K562 (cell line): Measurements from ENCODE around the gene HES3. TPM values are rescaled to one million over a fixed set of nuclear protein-coding genes. Genes with fewer than 3 reads are reported as not detected.

Experiments
- ATAC-seq: fragments of 200-7000 bp; cut with Tn5 transposase; 3 replicates; pipeline ENCODE4 v1.9.1; 2020; ENCODE audit warnings: moderate library complexity
- BruUV-seq: library from RNA; stranded (reverse); fragments of 400-500 nt; replicated peaks from 2 replicates; lab custom pipeline; 2021; lab: Mats Ljungman, UMichigan
- CTCF ChIA-PET: fragments of 300-600 bp; formaldehyde crosslinking; extraction: SDS; loops from one replicate; lab custom pipeline; 2021; ENCODE audit warnings: low intra/inter-chr PET ratio; lab: Yijun Ruan, JAX
- POLR2A ChIA-PET: fragments of 300-600, 350-650 bp; sonication (Branson Sonifier 250); formaldehyde crosslinking; extraction: SDS; loops from one replicate; lab custom pipeline; 2021; ENCODE audit warnings: antibody characterized with exemption, inconsistent platforms; lab: Yijun Ruan, JAX
- DNase-seq, 4 experiments: peaks; one replicate each; pipeline versions ENCODE4 v3.0.0 to v3.0.0-alpha.2; 2011 to 2018; ENCODE audit warnings: low spot score in 3 of 4, mixed read lengths in 3 of 4; ENCODE audit errors: extremely low read depth in 1 of 4
- FAIRE-seq: peaks from 2 replicates; lab custom pipeline; 2011; peaks lifted over from hg19 to GRCh38; lab: Jason Lieb, UNC
- H2AFZ ChIP-seq: 2 replicates; pipeline ENCODE4 v1.6.0; 2011; ENCODE audit warnings: low read depth, low read length, control low read depth, inconsistent platforms
- H3K27ac ChIP-seq: fragments of 200-600 bp; 3 replicates; pipeline ENCODE4 v1.8.0; 2011; ENCODE audit warnings: low read depth, mild to moderate bottlenecking, control low read depth, inconsistent platforms, low read length, moderate library complexity, mixed read lengths; ENCODE audit errors: extremely low read depth
- H3K27me3 ChIP-seq, 2 experiments: fragments of 300-600 bp in 1 of 2; 2 replicates in 1 of 2; 3 replicates in 1 of 2; pipeline versions ENCODE4 v1.6.0 to v1.8.0; 2011; ENCODE audit warnings: inconsistent platforms in 2 of 2, low read length in 2 of 2, mild to moderate bottlenecking in 1 of 2, mixed read lengths in 1 of 2, moderate library complexity in 1 of 2; ENCODE audit not compliant: control insufficient read depth in 2 of 2, insufficient read depth in 2 of 2
- H3K36me3 ChIP-seq: fragments of 300-600 bp; 3 replicates; pipeline ENCODE4 v1.8.0; 2011; ENCODE audit warnings: mild to moderate bottlenecking, low read length, inconsistent platforms; ENCODE audit not compliant: control insufficient read depth, insufficient read depth
- H3K4me1 ChIP-seq, 2 experiments: fragments of 200-600 bp in 1 of 2; replicated peaks in 1 of 2; 2 replicates in 1 of 2; 3 replicates in 1 of 2; pipeline versions ENCODE4 v1.5.1 to v1.8.0; 2011; ENCODE audit warnings: inconsistent platforms in 2 of 2, low read length in 2 of 2, mild to moderate bottlenecking in 1 of 2, mixed read lengths in 1 of 2, moderate library complexity in 1 of 2; ENCODE audit not compliant: control insufficient read depth in 2 of 2, insufficient read depth in 2 of 2
- H3K4me2 ChIP-seq: 2 replicates; pipeline ENCODE4 v1.6.1; 2011; ENCODE audit warnings: low read length, control low read depth, inconsistent platforms, mixed read lengths; ENCODE audit not compliant: insufficient read depth
- H3K4me3 ChIP-seq: fragments of 200-600 bp; sonication (generic), shearing (Covaris generic); 2 replicates; pipeline ENCODE4 v1.5.1; 2016; ENCODE audit warnings: control low read depth, inconsistent platforms
- H3K79me2 ChIP-seq: fragments of 200-600 bp; 3 replicates; pipeline ENCODE4 v1.8.0; 2011; ENCODE audit warnings: low read length, inconsistent platforms; ENCODE audit not compliant: control insufficient read depth, insufficient read depth
- H3K9ac ChIP-seq, 2 experiments: 2 replicates each; pipeline versions ENCODE4 v1.6.0 to v1.6.1; 2011; ENCODE audit warnings: low read depth in 2 of 2, low read length in 2 of 2, control low read depth in 1 of 2, inconsistent platforms in 1 of 2, mild to moderate bottlenecking in 1 of 2, mixed read lengths in 1 of 2; ENCODE audit not compliant: insufficient read depth in 1 of 2
- H3K9me1 ChIP-seq: one replicate; pipeline ENCODE4 v1.6.0; 2011; ENCODE audit warnings: inconsistent platforms, mild to moderate bottlenecking, low read length, moderate library complexity; ENCODE audit not compliant: control insufficient read depth, insufficient read depth
- H3K9me3 ChIP-seq: replicated peaks from 2 replicates; pipeline ENCODE4 v1.5.1; 2011; ENCODE audit warnings: low read depth, low read length, inconsistent platforms; ENCODE audit not compliant: control insufficient read depth, insufficient read depth
- H4K20me1 ChIP-seq: replicated peaks from 2 replicates; pipeline ENCODE4 v1.6.1; 2011; ENCODE audit warnings: low read length, inconsistent platforms, mixed read lengths; ENCODE audit not compliant: control insufficient read depth, insufficient read depth
- GTF3C2 ChIP-seq: IDR thresholded peaks from 3 replicates; pipeline ENCODE4 v1.6.1; 2011; ENCODE audit warnings: borderline replicate concordance, mild to moderate bottlenecking, moderate library complexity; ENCODE audit not compliant: insufficient read length; ENCODE audit errors: extremely low read depth
- RB1 ChIP-seq: fragments of 450-650 bp; IDR thresholded peaks from 2 replicates; pipeline ENCODE4 v1.6.1; 2017; ENCODE audit warnings: low read depth, mild to moderate bottlenecking
- REST ChIP-seq, 2 experiments: fragments of 450-650 bp; formaldehyde crosslinking in 1 of 2; IDR thresholded peaks; 2 replicates each; pipeline versions ENCODE4 v1.4.0 to v1.6.1; 2014 to 2020; ENCODE audit warnings: mild to moderate bottlenecking in 2 of 2, borderline replicate concordance in 1 of 2, low read depth in 1 of 2
- SMC3 ChIP-seq: conservative IDR thresholded peaks from 2 replicates; pipeline ENCODE4 v1.6.1; 2011; ENCODE audit warnings: low read depth, low read length, improper control_type of control experiment; ENCODE audit not compliant: insufficient read depth
- ZBTB33 ChIP-seq: sonication (generic); formaldehyde crosslinking; IDR thresholded peaks from 2 replicates; pipeline ENCODE4 v1.8.1; 2023; ENCODE audit warnings: mild to moderate bottlenecking, missing genetic modification reagents
- ZNF12 ChIP-seq: sonication (generic); formaldehyde crosslinking; IDR thresholded peaks from 2 replicates; pipeline ENCODE4 v1.4.0; 2020; ENCODE audit warnings: mild to moderate bottlenecking, missing genetic modification reagents
- ZNF586 ChIP-seq: fragments of 450-650 bp; formaldehyde crosslinking; conservative IDR thresholded peaks from 2 replicates; pipeline ENCODE4 v1.4.0; 2020; ENCODE audit warnings: mild to moderate bottlenecking, moderate library complexity
- WGBS: fragments of 100-300 bp; shearing (Covaris generic); methylation state at CpG from one replicate; pipeline ENCODE4 v1.1.6; 2016; ENCODE audit warnings: low coverage, mixed read lengths; ENCODE audit not compliant: insufficient coverage; ENCODE audit errors: missing lambda C conversion rate; 5-methylcytosine and 5-hydroxymethylcytosine counted together
- in situ Hi-C: fragments of 300-500 bp; cut with MboI; formaldehyde crosslinking; loops from 4 replicates; pipeline ENCODE4 v1.15.0; 2018; ENCODE audit warnings: inconsistent platforms, mixed read lengths
- intact Hi-C: fragments of 100-400 bp; cut with micrococcal nuclease; formaldehyde crosslinking; loops from 2 replicates; pipeline ENCODE4 v1.14.2; 2022
- polyA plus RNA-seq, 8 experiments: library from polyadenylated mRNA; depleted of rRNA in 4 of 8; stranded (reverse) in 5 of 8; unstranded in 3 of 8; fragments of >200 nt; fragmentation: Nextera tagmentation in 2 of 8; fragmentation: Illumina TruSeq in 1 of 8; extraction: Ambion mirVana in 2 of 8; extraction: Trizol in 1 of 8; gene quantifications; 2 replicates each; pipeline versions ENCODE4 v1.2.1 to v1.2.3, GENCODE V29; 2011 to 2014; ENCODE audit warnings: inconsistent platforms in 1 of 8, missing spikeins in 1 of 8
- total RNA-seq, 7 experiments: library from RNA; depleted of rRNA in 6 of 7; stranded (reverse); fragments of >200 nt in 6 of 7; fragmentation: Illumina TruSeq in 2 of 7; extraction: Trizol in 2 of 7; gene quantifications; 2 replicates each; pipeline versions ENCODE4 v1.2.1 to v1.2.3, GENCODE V29; 2011 to 2021; ENCODE audit warnings: low replicate concordance in 1 of 7

HES3 gene
- total and polyA plus RNA-seq, 9 of the 15 experiments (the other 6 are each of a cell fraction or from before 2014, with no cell fraction given), result not detected

GRCh38 chr1:6268415-6268814, 24.4 kb downstream of the HES3 start:
- FAIRE-seq (no peak), ATAC-seq (peak; percentile 77), DNase-seq (peak in 1 of 4 experiments; percentile 40)
- no peaks in the 10 kb centered on the region for H3K79me2 ChIP-seq
- intact Hi-C loops (loop anchor here (1.0 kb wide), 1 partner anchor 75 kb away; no protein-coding TSS in a partner anchor), in situ Hi-C loops (loop anchor here (25.0 kb wide), 1 partner anchor 944 kb away; no protein-coding TSS in a partner anchor)
- H3K9ac ChIP-seq, result no peak overlapping the region
- CTCF ChIA-PET, result interaction anchor here (0.6 to 1.8 kb wide), 5 partner anchors 12 to 136 kb away, joined by 3 to 20 read pairs (median 3); no protein-coding TSS in a partner anchor
- H2AFZ ChIP-seq, result no peak overlapping the region
- no peak overlapping the region for H3K4me2 ChIP-seq
- H3K4me1 ChIP-seq, result peaks cover 0 to 69% of the 10 kb centered on the region in 2 experiments; a peak in 3 of 5 replicates
- H4K20me1 ChIP-seq, result peaks cover 24% of the 10 kb centered on the region; the same call in 1 of the 2 replicates
- no peak overlapping the region for H3K4me3 ChIP-seq
- H3K27ac ChIP-seq, result no peak overlapping the region
- no peaks in the 10 kb centered on the region for H3K27me3 ChIP-seq
- no peaks in the 10 kb centered on the region; the same call in 1 of the 3 replicates for H3K36me3 ChIP-seq
- 49% methylated on average over 21 of the region's 21 CpGs for WGBS
- POLR2A ChIA-PET, result interaction anchor here (0.6 to 0.7 kb wide), 2 partner anchors 15 to 27 kb away, joined by 3 to 4 read pairs; no protein-coding TSS in a partner anchor
- no peaks in the 10 kb centered on the region for H3K9me3 ChIP-seq
- no TSS peak for BruUV-seq
- H3K9me1 ChIP-seq, result no peaks in the 10 kb centered on the region
- no peak for TF ChIP-seq ZNF12
- peak; percentile 18; the same call in 1 of the 2 replicates for TF ChIP-seq RB1
- TF ChIP-seq SMC3, result 0 out of 2 replicates have a peak, but pooled peaks have one; percentile 12
- no peak for TF ChIP-seq GTF3C2
- no peak for TF ChIP-seq ZNF586 (CRISPR knock-in tag)
- TF ChIP-seq ZBTB33, result peak; percentile 72; the same call in 1 of the 2 replicates
- TF ChIP-seq REST (IDR thresholded peaks at IDR 0.05; ENCODE audit: borderline replicate concordance), result peak; percentile 32; the same call in 1 of the 2 replicates
- no peak for TF ChIP-seq REST (CRISPR knock-in tag; IDR thresholded peaks at IDR 0.05; ENCODE audit: low read depth)
